Muscle of leg (tissue), 11 donors: Measurements from ENCODE around the gene SMG6. TPM values are rescaled to one million over a fixed set of nuclear protein-coding genes. Genes with fewer than 3 reads are reported as not detected.
A peak's percentile ranks its signal among the peaks of the same experiment; 100 is the strongest.

ENCODE experiments used
- DNase-seq: peaks from one replicate; pipeline ENCODE4 v3.0.0; 2013
- H3K27ac ChIP-seq: one replicate; pipeline ENCODE4 v1.5.1; 2013; ENCODE audit warnings: mild to moderate bottlenecking, low read length, control low read depth
- H3K27me3 ChIP-seq: one replicate; pipeline ENCODE4 v1.6.1; 2013; ENCODE audit warnings: low read length; ENCODE audit not compliant: control insufficient read depth, insufficient read depth
- H3K36me3 ChIP-seq: one replicate; pipeline ENCODE4 v1.6.1; 2013; ENCODE audit warnings: low read length; ENCODE audit not compliant: control insufficient read depth, insufficient read depth
- H3K4me1 ChIP-seq: one replicate; pipeline ENCODE4 v1.6.1; 2013; ENCODE audit warnings: low read length; ENCODE audit not compliant: control insufficient read depth, insufficient read depth
- H3K4me3 ChIP-seq: one replicate; pipeline ENCODE4 v1.5.1; 2013; ENCODE audit warnings: low read length, control low read depth
- H3K9me3 ChIP-seq: replicated peaks from 2 replicates; pipeline ENCODE4 v1.6.1; 2013; ENCODE audit warnings: low read depth, low read length; ENCODE audit not compliant: control insufficient read depth
- WGBS: methylation state at CpG from one replicate; pipeline ENCODE4 v1.1.5; 2013; ENCODE audit warnings: missing lambda C conversion rate; ENCODE audit not compliant: insufficient coverage; 5-methylcytosine and 5-hydroxymethylcytosine counted together
- polyA plus RNA-seq, 8 donors: library from polyadenylated mRNA; unstranded; fragments of 120-200 nt; gene quantifications; one replicate each; pipeline versions ENCODE4 v1.2.1 to v1.2.3, GENCODE V29; 2013; ENCODE audit warnings: inconsistent platforms in 1 of 8, low replicate concordance in 1 of 8; ENCODE audit not compliant: insufficient read length in 8 of 8, insufficient read depth in 1 of 8
- total RNA-seq: library from RNA; stranded (reverse); fragments of 120-200 nt; gene quantifications from one replicate; pipeline ENCODE4 v1.2.4, GENCODE V29; 2013

Gene SMG6
- total and polyA plus RNA-seq, 9 donors, result 12.7 to 21.8 (median 19.2) TPM

DNA sequence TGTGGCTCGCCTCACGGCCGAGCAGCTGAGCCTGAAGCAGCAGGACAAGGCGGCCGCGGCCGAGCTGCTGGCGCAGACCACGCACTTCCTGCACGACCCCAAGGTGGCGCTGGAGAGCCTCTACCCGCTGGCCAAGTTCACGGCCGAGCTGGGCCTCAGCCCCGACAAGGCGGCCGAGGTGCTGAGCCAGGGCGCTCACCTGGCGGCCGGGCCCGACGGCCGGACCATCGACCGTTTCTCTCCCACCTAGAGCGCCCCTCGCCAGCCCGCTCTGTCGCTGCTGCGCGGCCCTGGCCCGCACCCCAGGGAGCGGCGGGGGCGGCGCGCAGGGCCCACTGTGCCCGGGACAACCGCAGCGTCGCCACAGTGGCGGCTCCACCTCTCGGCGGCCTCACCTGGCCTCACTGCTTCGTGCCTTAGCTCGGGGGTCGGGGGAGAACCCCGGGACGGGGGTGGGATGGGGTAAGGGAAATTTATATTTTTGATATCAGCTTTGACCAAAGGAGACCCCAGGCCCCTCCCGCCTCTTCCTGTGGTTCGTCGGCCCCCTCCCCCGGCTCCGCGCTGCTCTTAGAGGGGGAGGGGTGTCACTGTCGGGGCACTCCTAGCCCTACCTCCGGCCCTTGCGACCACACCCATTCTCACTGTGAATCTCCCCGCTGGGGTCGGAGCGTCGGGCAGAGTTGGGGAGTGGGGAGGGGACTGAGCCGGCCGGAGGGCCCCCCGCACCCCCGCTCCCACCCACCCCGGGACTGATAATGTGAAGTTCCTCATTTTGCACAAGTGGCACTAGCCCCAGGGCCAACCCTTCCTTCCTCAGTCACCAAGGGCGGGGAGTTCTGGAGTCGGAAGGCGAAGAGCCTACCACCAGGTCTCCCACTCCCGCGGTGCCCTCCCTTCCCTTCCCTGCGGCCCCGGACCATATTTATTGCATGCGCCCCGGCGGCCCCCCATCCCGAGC is 244.7 kb downstream of the SMG6 start:
- whole genome bisulfite sequencing, result 11% methylated on average over 55 of the region's 78 CpGs
- Histone ChIP-seq H3K36me3 (peaks cover 40% of the 10 kb centered on the region), H3K9me3 (no peaks in the 10 kb centered on the region), H3K4me3 (peak overlapping the region; percentile 42), H3K27me3 (peaks cover 29% of the 10 kb centered on the region), H3K4me1 (peaks cover 56% of the 10 kb centered on the region), H3K27ac (peak overlapping the region; percentile 78)
- peak; percentile 79 for DNase-seq

DNA sequence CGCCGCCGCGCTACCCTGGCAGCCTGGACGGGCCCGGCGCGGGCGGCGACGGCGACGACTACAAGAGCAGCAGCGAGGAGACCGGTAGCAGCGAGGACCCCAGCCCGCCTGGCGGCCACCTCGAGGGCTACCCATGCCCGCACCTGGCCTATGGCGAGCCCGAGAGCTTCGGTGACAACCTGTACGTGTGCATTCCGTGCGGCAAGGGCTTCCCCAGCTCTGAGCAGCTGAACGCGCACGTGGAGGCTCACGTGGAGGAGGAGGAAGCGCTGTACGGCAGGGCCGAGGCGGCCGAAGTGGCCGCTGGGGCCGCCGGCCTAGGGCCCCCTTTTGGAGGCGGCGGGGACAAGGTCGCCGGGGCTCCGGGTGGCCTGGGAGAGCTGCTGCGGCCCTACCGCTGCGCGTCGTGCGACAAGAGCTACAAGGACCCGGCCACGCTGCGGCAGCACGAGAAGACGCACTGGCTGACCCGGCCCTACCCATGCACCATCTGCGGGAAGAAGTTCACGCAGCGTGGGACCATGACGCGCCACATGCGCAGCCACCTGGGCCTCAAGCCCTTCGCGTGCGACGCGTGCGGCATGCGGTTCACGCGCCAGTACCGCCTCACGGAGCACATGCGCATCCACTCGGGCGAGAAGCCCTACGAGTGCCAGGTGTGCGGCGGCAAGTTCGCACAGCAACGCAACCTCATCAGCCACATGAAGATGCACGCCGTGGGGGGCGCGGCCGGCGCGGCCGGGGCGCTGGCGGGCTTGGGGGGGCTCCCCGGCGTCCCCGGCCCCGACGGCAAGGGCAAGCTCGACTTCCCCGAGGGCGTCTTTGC is 245.6 kb downstream of the SMG6 start:
- WGBS, result 21% methylated on average over 98 of the region's 98 CpGs
- Histone ChIP-seq H3K9me3 (no peaks in the 10 kb centered on the region), H3K4me3 (peak overlapping the region; percentile 42), H3K4me1 (peaks cover 55% of the 10 kb centered on the region), H3K36me3 (peaks cover 33% of the 10 kb centered on the region), H3K27me3 (peaks cover 38% of the 10 kb centered on the region), H3K27ac (peak overlapping the region; percentile 65)
- DNase-seq, result peak; percentile 56

DNA sequence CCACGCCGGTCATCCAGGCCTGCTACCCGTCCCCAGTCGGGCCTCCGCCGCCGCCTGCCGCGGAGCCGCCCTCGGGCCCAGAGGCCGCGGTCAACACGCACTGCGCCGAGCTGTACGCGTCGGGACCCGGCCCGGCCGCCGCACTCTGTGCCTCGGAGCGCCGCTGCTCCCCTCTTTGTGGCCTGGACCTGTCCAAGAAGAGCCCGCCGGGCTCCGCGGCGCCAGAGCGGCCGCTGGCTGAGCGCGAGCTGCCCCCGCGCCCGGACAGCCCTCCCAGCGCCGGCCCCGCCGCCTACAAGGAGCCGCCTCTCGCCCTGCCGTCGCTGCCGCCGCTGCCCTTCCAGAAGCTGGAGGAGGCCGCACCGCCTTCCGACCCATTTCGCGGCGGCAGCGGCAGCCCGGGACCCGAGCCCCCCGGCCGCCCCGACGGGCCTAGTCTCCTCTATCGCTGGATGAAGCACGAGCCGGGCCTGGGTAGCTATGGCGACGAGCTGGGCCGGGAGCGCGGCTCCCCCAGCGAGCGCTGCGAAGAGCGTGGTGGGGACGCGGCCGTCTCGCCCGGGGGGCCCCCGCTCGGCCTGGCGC is 246.3 kb downstream of the SMG6 start:
- WGBS, result 6% methylated on average over 81 of the region's 81 CpGs
- Histone ChIP-seq H3K36me3 (peaks cover 33% of the 10 kb centered on the region), H3K9me3 (no peaks in the 10 kb centered on the region)

DNA sequence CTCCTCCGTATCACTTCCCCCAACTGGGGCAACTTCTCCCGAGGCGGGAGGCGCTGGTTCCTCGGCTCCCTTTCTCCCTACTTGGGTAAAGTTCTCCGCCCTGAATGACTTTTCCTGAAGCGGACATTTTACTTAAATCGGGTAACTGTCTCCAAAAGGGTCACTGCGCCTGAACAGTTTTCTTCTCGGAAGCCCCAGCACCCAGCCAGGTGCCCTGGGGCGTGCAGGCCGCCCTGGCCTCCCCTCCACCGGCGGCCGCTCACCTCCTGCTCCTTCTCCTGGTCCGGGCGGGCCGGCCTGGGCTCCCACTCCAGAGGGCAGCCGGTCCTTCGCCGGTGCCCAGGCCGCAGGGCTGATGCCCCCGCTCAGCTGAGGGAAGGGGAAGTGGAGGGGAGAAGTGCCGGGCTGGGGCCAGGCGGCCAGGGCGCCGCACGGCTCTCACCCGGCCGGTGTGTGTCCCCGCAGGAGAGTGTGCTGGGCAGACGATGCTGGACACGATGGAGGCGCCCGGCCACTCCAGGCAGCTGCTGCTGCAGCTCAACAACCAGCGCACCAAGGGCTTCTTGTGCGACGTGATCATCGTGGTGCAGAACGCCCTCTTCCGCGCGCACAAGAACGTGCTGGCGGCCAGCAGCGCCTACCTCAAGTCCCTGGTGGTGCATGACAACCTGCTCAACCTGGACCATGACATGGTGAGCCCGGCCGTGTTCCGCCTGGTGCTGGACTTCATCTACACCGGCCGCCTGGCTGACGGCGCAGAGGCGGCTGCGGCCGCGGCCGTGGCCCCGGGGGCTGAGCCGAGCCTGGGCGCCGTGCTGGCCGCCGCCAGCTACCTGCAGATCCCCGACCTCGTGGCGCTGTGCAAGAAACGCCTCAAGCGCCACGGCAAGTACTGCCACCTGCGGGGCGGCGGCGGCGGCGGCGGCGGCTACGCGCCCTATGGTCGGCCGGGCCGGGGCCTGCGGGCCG is 247.1 kb downstream of the SMG6 start:
- peaks cover 48% of the 10 kb centered on the region for H3K27me3 ChIP-seq
- peaks cover 28% of the 10 kb centered on the region for H3K36me3 ChIP-seq
- WGBS, result 7% methylated on average over 79 of the region's 85 CpGs
- peak overlapping the region; percentile 75 for H3K27ac ChIP-seq
- peak overlapping the region; percentile 56 for H3K4me3 ChIP-seq
- DNase-seq, result peak; percentile 61
- no peaks in the 10 kb centered on the region for H3K9me3 ChIP-seq
- peaks cover 51% of the 10 kb centered on the region for H3K4me1 ChIP-seq

More for the DNA sequence above, 246.3 kb downstream of the SMG6 start:
- peak; percentile 36 for DNase-seq
- no peak overlapping the region for H3K27ac ChIP-seq
- peaks cover 51% of the 10 kb centered on the region for H3K4me1 ChIP-seq
- H3K4me3 ChIP-seq, result no peak overlapping the region
- peaks cover 40% of the 10 kb centered on the region for H3K27me3 ChIP-seq

- Histone ChIP-seq H3K27me3 (peaks cover 57% of the 10 kb centered on the region), H3K4me3 (peak overlapping the region; percentile 56), H3K4me1 (peaks cover 49% of the 10 kb centered on the region), H3K27ac (peak overlapping the region; percentile 75), H3K36me3 (peaks cover 19% of the 10 kb centered on the region), H3K9me3 (no peaks in the 10 kb centered on the region)
- WGBS, result under 1% methylated on average over 109 of the region's 113 CpGs
- peak; percentile 82 for DNase-seq
Observed at GRCh38 chr17:2055292-2056205, 248.0 kb downstream of the SMG6 start.

- DNase-seq, result peak; percentile 92
- Histone ChIP-seq H3K27ac (peak within 1 kb of the TSS; percentile 87), H3K4me1 (peaks cover 41% of the 10 kb centered on the region), H3K36me3 (peaks cover 11% of the 10 kb centered on the region), H3K9me3 (no peaks in the 10 kb centered on the region), H3K27me3 (peaks cover 55% of the 10 kb centered on the region), H3K4me3 (peak within 1 kb of the TSS; percentile 56)
- WGBS, result under 1% methylated on average over 62 of the region's 72 CpGs
Observed at GRCh38 chr17:2054512-2055291, 248.9 kb downstream of the SMG6 start, which contains the start of gene HIC1. HIC1 (plus strand) TSS chr17:2055103; CDS start chr17:2056691, 1,588 bp downstream.

DNA sequence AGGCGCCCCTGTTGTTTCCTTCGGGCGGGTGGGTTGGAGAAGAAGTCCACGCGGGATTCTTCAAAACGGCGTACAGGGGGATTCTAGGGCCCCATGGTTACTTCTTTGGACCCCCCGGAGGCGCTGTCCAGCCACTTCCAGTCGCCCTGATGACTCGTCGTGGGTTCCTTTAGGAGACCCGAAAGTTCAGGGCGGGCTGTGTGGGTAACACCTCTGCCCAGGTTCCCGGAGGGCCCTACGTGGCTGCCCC is 249.4 kb downstream of the SMG6 start:
- peaks cover 55% of the 10 kb centered on the region for H3K27me3 ChIP-seq
- no peak for DNase-seq
- H3K27ac ChIP-seq, result peak overlapping the region; percentile 87
- WGBS, result 7% methylated on average over 16 of the region's 16 CpGs
- H3K9me3 ChIP-seq, result no peaks in the 10 kb centered on the region
- H3K4me1 ChIP-seq, result peaks cover 40% of the 10 kb centered on the region
- peak overlapping the region; percentile 46 for H3K4me3 ChIP-seq
- H3K36me3 ChIP-seq, result peaks cover 6% of the 10 kb centered on the region
